Measurements from ENCODE around the gene NCK2.

DNA sequence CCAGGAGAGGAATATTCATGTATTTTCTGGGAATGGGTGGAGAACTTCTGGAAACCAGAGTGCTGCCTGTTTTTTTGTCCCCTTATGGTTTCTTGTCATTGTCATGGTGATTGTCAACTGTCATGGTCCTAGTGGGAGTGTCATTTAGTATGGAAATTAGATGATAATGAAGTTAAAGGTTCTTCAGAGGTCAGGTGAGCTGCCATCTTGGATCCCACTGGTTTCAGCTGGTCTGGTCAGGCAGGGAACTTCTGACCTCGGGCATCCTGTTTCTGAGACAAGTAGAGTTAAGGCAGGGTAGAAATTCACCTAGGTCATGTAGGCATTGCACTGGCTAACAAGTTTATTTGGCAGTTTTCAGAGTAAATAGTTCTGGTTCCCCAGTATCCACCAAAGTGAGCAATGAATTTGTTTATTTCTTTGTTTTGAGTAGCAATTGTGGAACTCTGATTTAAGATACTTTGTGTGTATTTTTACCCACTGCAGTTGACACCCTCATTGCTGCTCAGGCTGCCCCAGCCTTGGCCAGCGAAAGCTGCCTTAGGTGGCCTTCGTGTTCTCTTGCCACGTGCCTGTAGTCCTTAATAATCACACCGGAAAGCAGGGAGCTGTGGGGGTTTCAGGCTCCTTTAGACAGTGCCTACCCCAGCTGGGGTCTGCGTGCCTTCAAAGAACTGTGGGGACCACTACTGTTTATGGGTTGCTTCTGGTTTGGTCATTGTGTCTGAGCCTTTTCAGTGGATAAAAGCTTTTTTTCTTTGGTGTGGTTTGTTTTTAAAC, 48.7 kb downstream of the NCK2 start:
- TF ChIP-seq, protein P1, sequence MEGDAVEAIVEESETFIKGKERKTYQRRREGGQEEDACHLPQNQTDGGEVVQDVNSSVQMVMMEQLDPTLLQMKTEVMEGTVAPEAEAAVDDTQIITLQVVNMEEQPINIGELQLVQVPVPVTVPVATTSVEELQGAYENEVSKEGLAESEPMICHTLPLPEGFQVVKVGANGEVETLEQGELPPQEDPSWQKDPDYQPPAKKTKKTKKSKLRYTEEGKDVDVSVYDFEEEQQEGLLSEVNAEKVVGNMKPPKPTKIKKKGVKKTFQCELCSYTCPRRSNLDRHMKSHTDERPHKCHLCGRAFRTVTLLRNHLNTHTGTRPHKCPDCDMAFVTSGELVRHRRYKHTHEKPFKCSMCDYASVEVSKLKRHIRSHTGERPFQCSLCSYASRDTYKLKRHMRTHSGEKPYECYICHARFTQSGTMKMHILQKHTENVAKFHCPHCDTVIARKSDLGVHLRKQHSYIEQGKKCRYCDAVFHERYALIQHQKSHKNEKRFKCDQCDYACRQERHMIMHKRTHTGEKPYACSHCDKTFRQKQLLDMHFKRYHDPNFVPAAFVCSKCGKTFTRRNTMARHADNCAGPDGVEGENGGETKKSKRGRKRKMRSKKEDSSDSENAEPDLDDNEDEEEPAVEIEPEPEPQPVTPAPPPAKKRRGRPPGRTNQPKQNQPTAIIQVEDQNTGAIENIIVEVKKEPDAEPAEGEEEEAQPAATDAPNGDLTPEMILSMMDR (IDR thresholded peaks at IDR 0.05; ENCODE audit: insufficient read depth, low read length, poor library complexity, severe bottlenecking): no peak
- no peak for TF ChIP-seq EZH2phosphoT487 (conservative IDR thresholded peaks at IDR 0.05; ENCODE audit: low read length)
